ENCODE data around the gene CMBL.

DNA sequence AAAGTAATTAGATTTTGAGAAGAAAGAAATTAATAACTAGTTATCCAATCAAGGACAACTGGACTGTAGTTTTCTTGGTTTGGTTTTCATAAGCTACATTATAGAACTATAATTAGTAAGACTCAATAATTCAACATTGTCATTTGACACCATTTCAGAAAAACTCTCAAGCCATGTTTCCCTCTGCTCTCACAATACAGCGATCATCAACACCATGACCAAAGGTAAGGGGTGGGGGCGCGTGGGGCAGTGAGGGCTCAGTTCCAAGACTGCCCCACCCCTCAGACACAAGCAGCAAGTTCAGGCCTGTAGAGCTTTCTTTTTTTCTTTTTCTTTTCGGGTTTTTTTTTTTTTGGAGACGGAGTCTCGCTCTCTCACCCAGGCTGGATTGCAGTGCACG lies 6.4 kb downstream of the CMBL start:
- TF ChIP-seq, protein P1, sequence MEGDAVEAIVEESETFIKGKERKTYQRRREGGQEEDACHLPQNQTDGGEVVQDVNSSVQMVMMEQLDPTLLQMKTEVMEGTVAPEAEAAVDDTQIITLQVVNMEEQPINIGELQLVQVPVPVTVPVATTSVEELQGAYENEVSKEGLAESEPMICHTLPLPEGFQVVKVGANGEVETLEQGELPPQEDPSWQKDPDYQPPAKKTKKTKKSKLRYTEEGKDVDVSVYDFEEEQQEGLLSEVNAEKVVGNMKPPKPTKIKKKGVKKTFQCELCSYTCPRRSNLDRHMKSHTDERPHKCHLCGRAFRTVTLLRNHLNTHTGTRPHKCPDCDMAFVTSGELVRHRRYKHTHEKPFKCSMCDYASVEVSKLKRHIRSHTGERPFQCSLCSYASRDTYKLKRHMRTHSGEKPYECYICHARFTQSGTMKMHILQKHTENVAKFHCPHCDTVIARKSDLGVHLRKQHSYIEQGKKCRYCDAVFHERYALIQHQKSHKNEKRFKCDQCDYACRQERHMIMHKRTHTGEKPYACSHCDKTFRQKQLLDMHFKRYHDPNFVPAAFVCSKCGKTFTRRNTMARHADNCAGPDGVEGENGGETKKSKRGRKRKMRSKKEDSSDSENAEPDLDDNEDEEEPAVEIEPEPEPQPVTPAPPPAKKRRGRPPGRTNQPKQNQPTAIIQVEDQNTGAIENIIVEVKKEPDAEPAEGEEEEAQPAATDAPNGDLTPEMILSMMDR (conservative IDR thresholded peaks at IDR 0.05; ENCODE audit: low read length) = no peak
- no peak for TF ChIP-seq EZH2phosphoT487 (IDR thresholded peaks at IDR 0.05; ENCODE audit: borderline replicate concordance)
